Activated naive CD8-positive, alpha-beta T cell treated with anti-CD3 and anti-CD28 coated beads, Interleukin-2, amount 50 U/mL, for 24 hours (primary cell): ENCODE measurements around the gene SDE2.

Experiments
- ATAC-seq: fragments of 150-1000 bp; cut with Tn5 transposase; one replicate; pipeline ENCODE4 v1.10.0; 2021
- DNase-seq: peaks from one replicate; pipeline ENCODE4 v3.0.0; 2021
- H3K27ac Mint-ChIP-seq: one replicate; pipeline ENCODE4 v1.8.0; 2021; ENCODE audit warnings: mild to moderate bottlenecking, mixed read lengths
- H3K27me3 Mint-ChIP-seq: one replicate; pipeline ENCODE4 v1.8.0; 2021; ENCODE audit warnings: mixed read lengths
- H3K36me3 Mint-ChIP-seq: one replicate; pipeline ENCODE4 v1.8.0; 2021; ENCODE audit warnings: low read depth, mixed read lengths
- H3K4me1 Mint-ChIP-seq: one replicate; pipeline ENCODE4 v1.8.0; 2021; ENCODE audit warnings: mixed read lengths
- H3K4me3 Mint-ChIP-seq: one replicate; pipeline ENCODE4 v1.8.0; 2021; ENCODE audit warnings: mild to moderate bottlenecking, moderate library complexity, mixed read lengths
- H3K9me3 Mint-ChIP-seq: one replicate; pipeline ENCODE4 v1.8.0; 2021; ENCODE audit warnings: mixed read lengths

SDE2 gene

DNA sequence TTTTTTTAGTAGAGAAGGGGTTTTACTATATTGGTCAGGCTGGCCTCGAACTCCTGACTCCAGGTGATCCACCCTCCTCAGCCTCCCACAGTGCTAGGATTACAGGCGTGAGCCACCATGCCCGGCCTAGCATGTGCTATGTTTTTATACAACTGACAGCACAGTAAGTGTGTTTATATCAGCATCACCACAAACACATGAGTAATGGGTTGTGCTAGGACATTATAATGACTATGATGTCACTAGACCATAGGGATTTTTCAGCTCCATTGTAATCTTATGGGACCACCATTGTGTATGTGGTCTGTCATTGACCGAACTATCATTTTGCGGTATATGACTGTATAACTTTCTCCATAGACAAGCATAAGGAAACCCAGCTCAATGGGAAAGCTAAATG is 64.4 kb downstream of the SDE2 start:
- Mint-ChIP-seq H3K9me3 (no peaks in the 10 kb centered on the region), H3K27me3 (no peaks in the 10 kb centered on the region), H3K36me3 (no peaks in the 10 kb centered on the region), H3K4me3 (no peak overlapping the region), H3K4me1 (no peaks in the 10 kb centered on the region), H3K27ac (no peak overlapping the region)
- DNase-seq, result no peak
- no peak for ATAC-seq

DNA sequence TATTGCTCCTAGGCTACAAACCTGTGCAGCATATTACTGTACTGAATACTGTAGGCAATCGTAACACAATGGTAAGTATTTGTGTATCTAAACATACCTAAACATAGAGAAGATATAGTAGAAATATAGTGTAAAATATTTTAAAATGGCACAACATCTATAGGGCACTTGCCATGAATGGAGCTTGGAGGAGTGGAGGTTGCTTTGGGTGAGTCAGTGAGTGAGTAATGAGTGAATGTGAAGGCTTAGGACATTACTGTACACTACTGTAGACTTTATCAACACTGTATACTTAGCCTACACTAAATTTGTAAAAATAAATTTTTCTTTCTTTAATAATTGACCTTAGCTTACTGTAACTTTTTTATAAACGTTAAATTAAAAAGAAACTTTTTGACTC is 66.1 kb downstream of the SDE2 start:
- ATAC-seq, result no peak

More for the DNA sequence above, 66.1 kb downstream of the SDE2 start:
- DNase-seq, result no peak
- Mint-ChIP-seq H3K4me1 (peaks cover 13% of the 10 kb centered on the region), H3K9me3 (no peaks in the 10 kb centered on the region), H3K27me3 (no peaks in the 10 kb centered on the region), H3K4me3 (no peak overlapping the region), H3K27ac (no peak overlapping the region), H3K36me3 (no peaks in the 10 kb centered on the region)
